ENCODE measurements around the gene AIMP1. TPM values are rescaled to one million over a fixed set of nuclear protein-coding genes. Genes with fewer than 3 reads are reported as not detected.

AIMP1 gene
- total and polyA plus RNA-seq, 2 of the 13 experiments (the other 11 are each of a cell fraction or from before 2014, with no cell fraction given), result 28.6 to 82.9 TPM

GRCh38 chr4:106315968-106316772 is at the start of gene AIMP1, which contains the start of gene TBCK (continued):
- TF ChIP-seq PRDM15 (CRISPR knock-in tag; IDR thresholded peaks at IDR 0.05) (peak; percentile 48; the same call in 1 of the 2 replicates), YEATS2 (CRISPR knock-in tag; IDR thresholded peaks at IDR 0.05; ENCODE audit: borderline replicate concordance) (peak; percentile 82; the same call in 1 of the 2 replicates), ZBTB14 (CRISPR knock-in tag; IDR thresholded peaks at IDR 0.05) (no peak), ZBTB42 (CRISPR knock-in tag; IDR thresholded peaks at IDR 0.05) (0 out of 2 replicates have a peak, but pooled peaks have one; percentile 67), PAXIP1 (CRISPR knock-in tag; conservative IDR thresholded peaks at IDR 0.05) (no peak; the same call in none of the 2 replicates), POGZ (CRISPR knock-in tag; IDR thresholded peaks at IDR 0.05) (peak; percentile 80), LRRFIP1 (CRISPR knock-in tag; conservative IDR thresholded peaks at IDR 0.05) (peak; percentile 14; the same call in 1 of the 2 replicates), ZNF737 (CRISPR knock-in tag; IDR thresholded peaks at IDR 0.05; ENCODE audit: borderline replicate concordance) (no peak), E2F5 (CRISPR knock-in tag; conservative IDR thresholded peaks at IDR 0.05) (no peak), MEIS1 (CRISPR knock-in tag; IDR thresholded peaks at IDR 0.05; ENCODE audit: borderline replicate concordance) (peak; percentile 63), ZBTB49 (CRISPR knock-in tag; IDR thresholded peaks at IDR 0.05; ENCODE audit: borderline replicate concordance) (no peak)

Measured in HepG2 (cell line).